RWPE2 (cell line): ENCODE measurements around the gene BMP2K.
A peak's percentile ranks its signal among the peaks of the same experiment; 100 is the strongest.
"Not testable (repeated sequence)": the region's sequence is repeated elsewhere in the genome, so short reads cannot be mapped to it uniquely, and the experiment has no call there.

Source experiments
- ATAC-seq: fragments of 200-7000 bp; cut with Tn5 transposase; 3 replicates; pipeline ENCODE4 v1.9.1; 2021; ENCODE audit warnings: low read depth
- DNase-seq: peaks from one replicate; pipeline ENCODE4 v3.0.0-alpha.2; 2020; ENCODE audit warnings: low spot score
- H3K27ac ChIP-seq: fragments of 450-650 bp; 2 replicates; pipeline ENCODE4 v1.5.1; 2017; ENCODE audit warnings: mild to moderate bottlenecking; ENCODE audit not compliant: poor library complexity, severe bottlenecking
- H3K27me3 ChIP-seq: fragments of 250-450 bp; sonication (Bioruptor Pico); 2 replicates; pipeline ENCODE4 v1.5.1; 2021; ENCODE audit warnings: mild to moderate bottlenecking, moderate library complexity; ENCODE audit not compliant: insufficient read depth, poor library complexity, severe bottlenecking
- H3K36me3 ChIP-seq: fragments of 250-450 bp; sonication (Bioruptor Pico); 2 replicates; pipeline ENCODE4 v1.5.1; 2020; ENCODE audit warnings: low read depth, mild to moderate bottlenecking, moderate library complexity
- H3K4me1 ChIP-seq: fragments of 250-450 bp; sonication (Bioruptor Pico); 2 replicates; pipeline ENCODE4 v1.5.1; 2021; ENCODE audit warnings: mild to moderate bottlenecking, moderate library complexity; ENCODE audit not compliant: insufficient read depth, poor library complexity, severe bottlenecking
- H3K4me3 ChIP-seq: fragments of 250-450 bp; sonication (Bioruptor Pico); 2 replicates; pipeline ENCODE4 v1.5.1; 2021; ENCODE audit warnings: mild to moderate bottlenecking, moderate library complexity; ENCODE audit not compliant: severe bottlenecking
- H3K9me3 ChIP-seq: fragments of 250-450 bp; sonication (Bioruptor Pico); 2 replicates; pipeline ENCODE4 v1.5.1; 2021; ENCODE audit warnings: mild to moderate bottlenecking, moderate library complexity; ENCODE audit not compliant: severe bottlenecking
- CTCF ChIP-seq: fragments of 450-650 bp; IDR thresholded peaks from one replicate; pipeline ENCODE4 v1.5.1; 2017; ENCODE audit warnings: mild to moderate bottlenecking, moderate library complexity; ENCODE audit not compliant: poor library complexity, severe bottlenecking

BMP2K gene

GRCh38 chr4:78784236-78784865 lies 8.2 kb downstream of the BMP2K start:
- H3K4me1 ChIP-seq, result no peaks in the 10 kb centered on the region
- no peaks in the 10 kb centered on the region for H3K36me3 ChIP-seq
- ATAC-seq, result peak; percentile 45; the same call in 2 of the 3 replicates
- no peak overlapping the region for H3K27ac ChIP-seq
- no peak overlapping the region for H3K4me3 ChIP-seq
- no peak for TF ChIP-seq CTCF
- no peak for DNase-seq
- H3K27me3 ChIP-seq, result no peaks in the 10 kb centered on the region
- H3K9me3 ChIP-seq, result no peaks in the 10 kb centered on the region

GRCh38 chr4:78787392-78788006 lies 11.3 kb downstream of the BMP2K start:
- no peak for TF ChIP-seq CTCF
- no peaks in the 10 kb centered on the region for H3K4me1 ChIP-seq

GRCh38 chr4:78788007-78788889 lies 12.1 kb downstream of the BMP2K start:
- Histone ChIP-seq H3K4me3 (no peak overlapping the region), H3K27ac (no peak overlapping the region), H3K36me3 (no peaks in the 10 kb centered on the region), H3K27me3 (no peaks in the 10 kb centered on the region), H3K4me1 (no peaks in the 10 kb centered on the region), H3K9me3 (no peaks in the 10 kb centered on the region)
- ATAC-seq, result no peak
- no peak for DNase-seq
- no peak for TF ChIP-seq CTCF

More at GRCh38 chr4:78787392-78788006, 11.3 kb downstream of the BMP2K start:
- no peak for ATAC-seq
- DNase-seq, result no peak
- Histone ChIP-seq H3K27me3 (no peaks in the 10 kb centered on the region), H3K27ac (no peak overlapping the region), H3K36me3 (no peaks in the 10 kb centered on the region), H3K9me3 (no peaks in the 10 kb centered on the region), H3K4me3 (no peak overlapping the region)

- peaks cover 10% of the 10 kb centered on the region for H3K4me1 ChIP-seq
- DNase-seq, H3K4me3 ChIP-seq, H3K9me3 ChIP-seq, H3K27ac ChIP-seq, H3K36me3 ChIP-seq, H3K27me3 ChIP-seq, ATAC-seq: not testable (repeated sequence)
Measured at GRCh38 chr4:78795594-78796416, 19.7 kb downstream of the BMP2K start.

- Histone ChIP-seq H3K36me3 (peaks cover 7% of the 10 kb centered on the region; the same call in 1 of the 2 replicates), H3K4me3 (no peak overlapping the region), H3K9me3 (no peaks in the 10 kb centered on the region), H3K4me1 (peaks cover 10% of the 10 kb centered on the region), H3K27me3 (no peaks in the 10 kb centered on the region), H3K27ac (no peak overlapping the region)
- DNase-seq (no peak), ATAC-seq (no peak)
- TF ChIP-seq CTCF, result no peak
Measured at GRCh38 chr4:78796526-78796925, 20.4 kb downstream of the BMP2K start.
